H7 (cell line): Measurements from ENCODE around the gene TFF2. TPM values are rescaled to one million over a fixed set of nuclear protein-coding genes. Genes with fewer than 3 reads are reported as not detected.
A peak's percentile ranks its signal among the peaks of the same experiment; 100 is the strongest.

Experiments
- DNase-seq: peaks from one replicate; pipeline ENCODE4 v3.0.0; 2012
- H3K27me3 ChIP-seq: 2 replicates; pipeline ENCODE4 v1.6.0; 2011; ENCODE audit warnings: mild to moderate bottlenecking, low read length; ENCODE audit not compliant: control insufficient read depth, insufficient read depth
- H3K36me3 ChIP-seq: replicated peaks from 2 replicates; pipeline ENCODE4 v1.5.1; 2011; ENCODE audit warnings: low read length; ENCODE audit not compliant: control insufficient read depth, insufficient read depth
- H3K4me3 ChIP-seq: 2 replicates; pipeline ENCODE4 v1.5.1; 2011; ENCODE audit warnings: low read depth, mild to moderate bottlenecking, control low read depth, low read length, moderate library complexity; ENCODE audit not compliant: insufficient read depth
- total RNA-seq: library from RNA; depleted of rRNA; stranded (reverse); fragments of >200 nt; shearing (Covaris generic); gene quantifications from 2 replicates; pipeline ENCODE4 v1.2.3, GENCODE V29; 2014; rRNA removed

TFF2 gene
- total RNA-seq, 1 experiment from 2014 or later: not detected

GRCh38 chr21:42298237-42298636 is 52.6 kb downstream of the TFF2 start:
- no peak overlapping the region for H3K4me3 ChIP-seq
- DNase-seq: peak; percentile 79
- H3K27me3 ChIP-seq: no peaks in the 10 kb centered on the region
- H3K36me3 ChIP-seq: no peaks in the 10 kb centered on the region

GRCh38 chr21:42297377-42297776 is 53.4 kb downstream of the TFF2 start:
- Histone ChIP-seq H3K27me3 (no peaks in the 10 kb centered on the region), H3K4me3 (no peak overlapping the region), H3K36me3 (no peaks in the 10 kb centered on the region)
- no peak for DNase-seq

- Histone ChIP-seq H3K36me3 (no peaks in the 10 kb centered on the region), H3K4me3 (no peak overlapping the region), H3K27me3 (no peaks in the 10 kb centered on the region)
- no peak for DNase-seq
Observed at GRCh38 chr21:42296501-42296900, 54.3 kb downstream of the TFF2 start.

Other genes starting within 250 kb of the TFF2 start
- gene ABCG1, start 131.9 kb downstream of the TFF2 start, total RNA-seq: 0.07 and 0.92 TPM in 2 replicates
- gene TFF3, start 35.6 kb downstream of the TFF2 start, total RNA-seq: 2.1 and 9.2 TPM in 2 replicates
- 1.3 TPM in 1 of 2 replicates, not detected in the other for gene TFF1, start 15.5 kb upstream of the TFF2 start, total RNA-seq
- not detected in 2 replicates for gene TMPRSS3, start 45.1 kb upstream of the TFF2 start, total RNA-seq
- not detected in 2 replicates for gene UBASH3A, start 52.9 kb upstream of the TFF2 start, total RNA-seq
- 0.15 TPM in 1 of 2 replicates, not detected in the other for gene RSPH1, start 145.2 kb upstream of the TFF2 start, total RNA-seq
- 5.7 and 8.2 TPM in 2 replicates for gene SLC37A1, start 162.9 kb upstream of the TFF2 start, total RNA-seq